ENCODE data around the gene RASA3.

DNA sequence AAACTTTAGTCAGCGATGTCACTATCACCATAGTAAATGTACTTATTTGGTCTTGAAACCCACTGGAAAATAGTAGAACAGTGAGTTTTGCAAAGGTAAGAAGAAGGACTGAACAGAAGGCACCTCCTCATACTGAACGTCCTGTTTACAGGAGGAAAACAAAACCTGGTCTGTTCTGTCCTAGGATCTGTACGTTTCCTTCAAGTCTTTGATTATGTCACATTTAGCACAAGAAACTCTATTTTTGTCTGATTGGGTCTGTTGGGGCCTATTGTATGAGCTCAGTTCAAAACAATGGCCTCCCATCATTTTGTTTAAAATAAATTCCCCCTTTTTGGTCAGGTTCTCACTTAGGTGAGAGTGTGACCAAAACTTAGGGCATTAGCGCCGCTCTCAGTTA is 35.5 kb upstream of the RASA3 start:
- no peak for TF ChIP-seq CTCF (IDR thresholded peaks at IDR 0.05; ENCODE audit: insufficient read depth, low read depth, low read length)
- TF ChIP-seq EZH2 (IDR thresholded peaks at IDR 0.05; ENCODE audit: insufficient read depth, low read length) = no peak

Measured in astrocyte (in vitro differentiated cells and primary cell).